NCI-H2107 treated with DMSO at 0.1 percent for 48 hours (cell line): ENCODE data around the gene MPPED1.

Experiments used
- DNase-seq: peaks from one replicate; lab custom pipeline; 2025; ENCODE audit not compliant: unreplicated experiment; lab: John Stamatoyannopoulos, UW

MPPED1 gene

GRCh38 chr22:43409800-43410199 is 2.0 kb upstream of the MPPED1 start:
- no peak for DNase-seq

GRCh38 chr22:43411040-43411868 is 560 bp upstream of the MPPED1 start:
- no peak for DNase-seq

GRCh38 chr22:43412808-43413795 is 1.3 kb downstream of the MPPED1 start:
- peak; percentile 29 for DNase-seq

- DNase-seq, result no peak
Measured at GRCh38 chr22:43413826-43414225, 2.0 kb downstream of the MPPED1 start.

- no peak for DNase-seq
Measured at GRCh38 chr22:43415681-43416080, 3.9 kb downstream of the MPPED1 start.

- DNase-seq, result no peak
Measured at GRCh38 chr22:43417555-43417954, 5.7 kb downstream of the MPPED1 start.

GRCh38 chr22:43418079-43418825 is 6.4 kb downstream of the MPPED1 start:
- DNase-seq, result no peak

GRCh38 chr22:43419371-43420080 is 7.7 kb downstream of the MPPED1 start:
- no peak for DNase-seq

- DNase-seq, result no peak
Measured at GRCh38 chr22:43421046-43421665, 9.3 kb downstream of the MPPED1 start.

GRCh38 chr22:43421914-43422615 is 10.3 kb downstream of the MPPED1 start:
- DNase-seq, result no peak

- no peak for DNase-seq
Measured at GRCh38 chr22:43423046-43423445, 11.2 kb downstream of the MPPED1 start.

- DNase-seq, result no peak
Measured at GRCh38 chr22:43424201-43424600, 12.4 kb downstream of the MPPED1 start.

- DNase-seq, result no peak
Measured at GRCh38 chr22:43424666-43425630, 13.1 kb downstream of the MPPED1 start.

- no peak for DNase-seq
Measured at GRCh38 chr22:43425976-43426785, 14.4 kb downstream of the MPPED1 start.

- DNase-seq, result no peak
Measured at GRCh38 chr22:43426816-43427215, 15.0 kb downstream of the MPPED1 start.

- no peak for DNase-seq
Measured at GRCh38 chr22:43427296-43428004, 15.6 kb downstream of the MPPED1 start.

GRCh38 chr22:43428005-43428485 is 16.2 kb downstream of the MPPED1 start:
- no peak for DNase-seq
